SK-N-MC (cell line): ENCODE measurements around the gene CYBA.

Experiments used
- EZH2 ChIP-seq: fragments of 200-600 bp; sonication (generic); IDR thresholded peaks from one replicate; pipeline ENCODE4 v1.6.1; 2017; ENCODE audit warnings: antibody characterized with exemption
- FOXP2 ChIP-seq: optimal IDR thresholded peaks from 2 replicates; pipeline ENCODE3; 2011; ENCODE audit warnings: mild to moderate bottlenecking, moderate library complexity; ENCODE audit not compliant: insufficient read depth; ENCODE audit errors: extremely low read length, control extremely low read depth
- POLR2AphosphoS5 ChIP-seq: IDR thresholded peaks from 2 replicates; pipeline ENCODE4 v1.6.1; 2012; ENCODE audit warnings: mild to moderate bottlenecking, low read depth, low read length, borderline replicate concordance

DNA sequence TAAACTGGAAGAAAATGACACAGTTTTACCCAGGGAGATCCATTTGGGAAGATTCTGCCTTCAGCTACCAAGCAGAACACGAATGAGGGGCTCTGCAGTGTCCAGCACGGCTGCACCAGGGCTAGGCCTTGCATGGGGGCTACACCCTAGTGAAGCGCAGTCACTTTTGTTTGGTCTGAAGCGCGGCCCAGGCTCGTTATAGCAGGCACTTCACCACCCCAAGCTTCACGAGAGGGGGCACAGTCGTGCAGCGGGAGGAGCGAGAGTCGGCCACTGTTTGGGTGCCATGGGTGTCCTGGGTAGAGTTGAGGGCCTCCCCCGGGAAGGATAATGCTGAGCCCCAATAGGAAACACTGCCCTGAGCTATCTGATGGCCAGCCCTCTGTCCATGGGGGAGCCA, 34.1 kb downstream of the CYBA start:
- TF ChIP-seq EZH2 (no peak), POLR2AphosphoS5 (no peak), FOXP2 (no peak)
